HCT116 (cell line): ENCODE data around the gene POLR3G. TPM values are rescaled to one million over a fixed set of nuclear protein-coding genes. Genes with fewer than 3 reads are reported as not detected.
A peak's percentile ranks its signal among the peaks of the same experiment; 100 is the strongest.

Source experiments
- ATAC-seq: fragments of 200-7000 bp; cut with Tn5 transposase; 2 replicates; pipeline ENCODE4 v1.9.1; 2020; ENCODE audit warnings: mild to moderate bottlenecking, moderate library complexity
- Bru-seq: library from RNA; stranded (reverse); fragments of 400-500 nt; gene quantifications from one replicate; lab custom pipeline; 2021; lab: Mats Ljungman, UMichigan
- BruChase-seq, 2 experiments: library from RNA; stranded (reverse); fragments of 400-500 nt; gene quantifications; one replicate each; lab custom pipeline; 2021; lab: Mats Ljungman, UMichigan
- BruUV-seq: library from RNA; stranded (reverse); fragments of 400-500 nt; replicated peaks from 2 replicates; lab custom pipeline; 2021; lab: Mats Ljungman, UMichigan
- CTCF ChIA-PET: fragments of 300-600 bp; sonication (Branson Sonifier 250); formaldehyde crosslinking; loops from one replicate; lab custom pipeline; 2021; ENCODE audit warnings: antibody characterized with exemption; lab: Charles Lee
- POLR2A ChIA-PET: fragments of 300-600, 350-600 bp; sonication (Branson Sonifier 250); formaldehyde crosslinking; loops from one replicate; lab custom pipeline; 2021; ENCODE audit warnings: antibody characterized with exemption; lab: Charles Lee
- RAD21 ChIA-PET, 2 experiments: fragments of 300-600 bp; sonication (Branson Sonifier 250); formaldehyde crosslinking; loops; one replicate each; lab custom pipeline; 2023; ENCODE audit warnings: low total read pairs in 2 of 2; ENCODE audit not compliant: uncharacterized antibody in 2 of 2, unreplicated experiment in 2 of 2, low non-redundant PET in 1 of 2; lab: Charles Lee
- DNase-seq: peaks from one replicate; pipeline ENCODE4 v3.0.0-alpha.2; 2010; ENCODE audit warnings: low read depth, low spot score
- H2AFZ ChIP-seq: fragments of 200-600 bp; shearing (Covaris generic), sonication (generic); 2 replicates; pipeline ENCODE4 v1.6.1; 2017; ENCODE audit warnings: low read depth, mixed run types, mixed read lengths, antibody characterized with exemption, low read length; ENCODE audit not compliant: poor library complexity, severe bottlenecking
- H3K27ac ChIP-seq: 2 replicates; pipeline ENCODE4 v1.5.1; 2012; ENCODE audit warnings: low read depth, low read length
- H3K27me3 ChIP-seq: fragments of 200-600 bp; sonication (generic); 2 replicates; pipeline ENCODE4 v1.6.1; 2016; ENCODE audit warnings: mixed run types, low read length, mixed read lengths; ENCODE audit not compliant: insufficient read depth
- H3K36me3 ChIP-seq, 2 experiments: fragments of 200-500 bp in 1 of 2; fragments of 200-600 bp in 1 of 2; sonication (Bioruptor generic) in 1 of 2; sonication (generic) in 1 of 2; 2 replicates each; pipeline versions ENCODE4 v1.5.1 to v1.6.1; 2014 to 2016; ENCODE audit warnings: low read length in 2 of 2, inconsistent platforms in 1 of 2, mixed read lengths in 1 of 2, mixed run types in 1 of 2; ENCODE audit not compliant: insufficient read depth in 2 of 2, control insufficient read depth in 1 of 2
- H3K4me1 ChIP-seq, 2 experiments: fragments of 200-600 bp in 1 of 2; sonication (generic) in 1 of 2; 2 replicates each; pipeline versions ENCODE4 v1.5.1 to v1.6.1; 2012 to 2017; ENCODE audit warnings: low read length in 2 of 2, inconsistent platforms in 1 of 2, mild to moderate bottlenecking in 1 of 2, mixed read lengths in 1 of 2, mixed run types in 1 of 2, moderate library complexity in 1 of 2; ENCODE audit not compliant: insufficient read depth in 2 of 2, control insufficient read depth in 1 of 2
- H3K4me2 ChIP-seq: fragments of 200-600 bp; sonication (generic); 2 replicates; pipeline ENCODE4 v1.6.1; 2017; ENCODE audit warnings: mixed run types, low read length, mixed read lengths
- H3K4me3 ChIP-seq, 2 experiments: fragments of 200-600 bp in 1 of 2; sonication (generic) in 1 of 2; replicated peaks in 1 of 2; 2 replicates each; pipeline ENCODE4 v1.5.1; 2011 to 2016; ENCODE audit warnings: low read length in 2 of 2, control low read depth in 1 of 2, low read depth in 1 of 2, mild to moderate bottlenecking in 1 of 2, mixed read lengths in 1 of 2, mixed run types in 1 of 2
- H3K79me2 ChIP-seq: fragments of 200-600 bp; sonication (generic); 2 replicates; pipeline ENCODE4 v1.6.1; 2017; ENCODE audit warnings: mild to moderate bottlenecking, mixed run types, low read length, moderate library complexity, mixed read lengths; ENCODE audit not compliant: insufficient read depth
- H3K9ac ChIP-seq: fragments of 200-600 bp; sonication (generic); 2 replicates; pipeline ENCODE4 v1.6.1; 2016; ENCODE audit warnings: low read length, mixed read lengths
- H3K9me2 ChIP-seq: fragments of 200-600 bp; sonication (generic), shearing (Covaris generic); 2 replicates; pipeline ENCODE4 v1.6.1; 2017; ENCODE audit warnings: mixed run types, mild to moderate bottlenecking, moderate library complexity; ENCODE audit not compliant: insufficient read depth
- H3K9me3 ChIP-seq, 2 experiments: fragments of 200-500 bp in 1 of 2; fragments of 200-600 bp in 1 of 2; sonication (Bioruptor generic) in 1 of 2; sonication (generic) in 1 of 2; 2 replicates each; pipeline ENCODE4 v1.6.1; 2014 to 2017; ENCODE audit warnings: low read length in 2 of 2, mixed read lengths in 2 of 2, inconsistent platforms in 1 of 2, low read depth in 1 of 2, mild to moderate bottlenecking in 1 of 2, mixed run types in 1 of 2, moderate library complexity in 1 of 2; ENCODE audit not compliant: control insufficient read depth in 1 of 2, insufficient read depth in 1 of 2
- H4K20me1 ChIP-seq: fragments of 200-600 bp; sonication (generic), shearing (Covaris generic); 2 replicates; pipeline ENCODE4 v1.6.1; 2017; ENCODE audit warnings: mixed run types, mild to moderate bottlenecking, moderate library complexity; ENCODE audit not compliant: insufficient read depth
- CBX3 ChIP-seq: IDR thresholded peaks from 2 replicates; pipeline ENCODE4 v1.6.1; 2012; ENCODE audit warnings: low read depth
- CEBPB ChIP-seq: IDR thresholded peaks from 2 replicates; pipeline ENCODE4 v1.6.1; 2012; ENCODE audit warnings: low read depth
- EGR1 ChIP-seq: IDR thresholded peaks from 2 replicates; pipeline ENCODE4 v1.6.1; 2012; ENCODE audit warnings: low read depth
- ELF1 ChIP-seq: IDR thresholded peaks from 2 replicates; pipeline ENCODE4 v1.6.1; 2012; ENCODE audit warnings: low read depth, borderline replicate concordance
- EZH2phosphoT487 ChIP-seq: fragments of 200-600 bp; IDR thresholded peaks from 2 replicates; pipeline ENCODE4 v1.6.1; 2018; ENCODE audit warnings: antibody characterized with exemption, borderline replicate concordance
- FOSL1 ChIP-seq: IDR thresholded peaks from 2 replicates; pipeline ENCODE4 v1.6.1; 2012; ENCODE audit warnings: low read depth
- JUND ChIP-seq: IDR thresholded peaks from 2 replicates; pipeline ENCODE4 v1.6.1; 2012
- MAX ChIP-seq: IDR thresholded peaks from 2 replicates; pipeline ENCODE4 v1.6.1; 2012
- POLR2AphosphoS5 ChIP-seq: IDR thresholded peaks from 2 replicates; pipeline ENCODE4 v1.6.1; 2011; ENCODE audit warnings: mild to moderate bottlenecking, low read depth, low read length, moderate library complexity
- RAD21 ChIP-seq: IDR thresholded peaks from 2 replicates; pipeline ENCODE4 v1.6.1; 2012; ENCODE audit warnings: low read depth, mild to moderate bottlenecking
- REST ChIP-seq: IDR thresholded peaks from 2 replicates; pipeline ENCODE4 v1.6.1; 2012; ENCODE audit warnings: low read depth
- SP1 ChIP-seq: IDR thresholded peaks from 2 replicates; pipeline ENCODE4 v1.6.1; 2012; ENCODE audit warnings: low read depth
- SRF ChIP-seq: IDR thresholded peaks from 2 replicates; pipeline ENCODE4 v1.6.1; 2012; ENCODE audit warnings: low read depth
- TCF7L2 ChIP-seq: IDR thresholded peaks from 2 replicates; pipeline ENCODE4 v1.7.0; 2011; ENCODE audit warnings: borderline replicate concordance, inconsistent platforms; ENCODE audit not compliant: insufficient read depth, insufficient read length; ENCODE audit errors: extremely low read depth
- YY1 ChIP-seq: IDR thresholded peaks from 2 replicates; pipeline ENCODE4 v1.6.1; 2011; ENCODE audit warnings: low read length, low read depth, moderate library complexity, mild to moderate bottlenecking; ENCODE audit not compliant: insufficient replicate concordance; ENCODE audit errors: extremely low read depth
- ZFX ChIP-seq: fragments of 450-650 bp; IDR thresholded peaks from 2 replicates; pipeline ENCODE4 v1.6.1; 2017
- intact Hi-C: fragments of 100-400 bp; cut with micrococcal nuclease; formaldehyde crosslinking; loops from 2 replicates; pipeline ENCODE4 v1.10.0; 2022
- long read RNA-seq: library from polyadenylated mRNA; unstranded; transcript quantifications from one replicate; pipeline ENCODE4 v2.0.0, GENCODE V29; 2021; ENCODE audit not compliant: unreplicated experiment
- polyA plus RNA-seq: library from polyadenylated mRNA; unstranded; fragments of >200 nt; gene quantifications from 2 replicates; pipeline ENCODE4 v1.2.1, GENCODE V29; 2012; ENCODE audit warnings: missing spikeins
- total RNA-seq: library from RNA; stranded (reverse); gene quantifications from one replicate; pipeline ENCODE4 v1.2.1, GENCODE V29; 2021; ENCODE audit not compliant: unreplicated experiment
- TF ChIP-seq, protein P1 (sequence below), 3 experiments: fragments of 200-600 bp in 1 of 3; sonication (generic) in 1 of 3; IDR thresholded peaks in 2 of 3; conservative IDR thresholded peaks in 1 of 3; 2 replicates each; pipeline ENCODE4 v1.5.1; 2012 to 2017; ENCODE audit warnings: low read depth in 2 of 3, low read length in 2 of 3, antibody characterized with exemption in 1 of 3, borderline replicate concordance in 1 of 3, control low read depth in 1 of 3, mild to moderate bottlenecking in 1 of 3, mixed read lengths in 1 of 3, mixed run types in 1 of 3, moderate library complexity in 1 of 3; ENCODE audit not compliant: insufficient read depth in 1 of 3

POLR3G gene
- total RNA-seq, result 44.8 TPM
- 14.1 and 20.3 TPM in 2 replicates for polyA plus RNA-seq
- Bru-seq, nascent RNA, result percentile 79 among the genes with signal in this experiment
- percentile 89 among the genes with signal in this experiment for BruChase-seq, experiment 1, labeled RNA remaining after a 6-hour chase
- BruChase-seq, experiment 2, labeled RNA remaining after a 2-hour chase, result percentile 86 among the genes with signal in this experiment
- long read RNA-seq, transcript POLR3G-204 (8 exons, 3,251 nt), result minor isoform, 13 of 58 reads
- long read RNA-seq, transcript POLR3G-201 (8 exons, 3,285 nt), result major isoform, 17 of 58 reads
- long read RNA-seq, partial matches to known transcripts, result 7 of 58 reads
- long read RNA-seq, other reads (novel, unspliced or antisense), result 19 of 58 reads

- H3K36me3 ChIP-seq, result 0 out of 4 replicates have a peak, but pooled peaks cover 0 to 2% of the 10 kb centered on the region in 2 experiments
- no peaks in the 10 kb centered on the region for H3K9me2 ChIP-seq
- peak within 1 kb of the TSS; percentile 96 for H3K27ac ChIP-seq
- BruUV-seq, result no TSS peak
- H3K79me2 ChIP-seq, result peaks cover 67% of the 10 kb centered on the region
- peak within 1 kb of the TSS; percentile 91 for H2AFZ ChIP-seq
- peak within 1 kb of the TSS; percentile 85 for H3K4me3 ChIP-seq
- CTCF ChIA-PET, result interaction anchor here (1.6 kb wide), 1 partner anchor 131 kb away, joined by 4 read pairs; no protein-coding TSS in a partner anchor
- H4K20me1 ChIP-seq, result no peaks in the 10 kb centered on the region
- peak; percentile 87 for DNase-seq
- ATAC-seq, result peak; percentile 83
- peak within 1 kb of the TSS; percentile 82 for H3K9ac ChIP-seq
- H3K4me1 ChIP-seq, result peaks cover 6 to 31% of the 10 kb centered on the region in 2 experiments; a peak in 3 of 4 replicates
- POLR2A ChIA-PET, result interaction anchor here (0.8 to 1.4 kb wide), 5 partner anchors 10 to 65 kb away, joined by 4 to 7 read pairs (median 5); partner anchors contain the start of gene CETN3
- H3K9me3 ChIP-seq, result no peaks in the 10 kb centered on the region
- H3K4me2 ChIP-seq, result peak within 1 kb of the TSS; percentile 84
- RAD21 ChIA-PET, result no interaction called here
- no peaks in the 10 kb centered on the region for H3K27me3 ChIP-seq
- intact Hi-C loops, result loop anchor here (5.0 kb wide), 1 partner anchor 53 kb away; the partner anchor contains the start of gene LYSMD3
- TF ChIP-seq CEBPB, result no peak; the same call in 1 of the 2 replicates
- peak; percentile 97 for TF ChIP-seq POLR2AphosphoS5
- TF ChIP-seq ZFX, result peak; percentile 61; the same call in 1 of the 2 replicates
- peak; percentile 97 for TF ChIP-seq MAX
- TF ChIP-seq RAD21, result no peak
- no peak for TF ChIP-seq TCF7L2
- peak; percentile 99 for TF ChIP-seq CBX3
- TF ChIP-seq YY1, result peak; percentile 78
- TF ChIP-seq EGR1, result peak; percentile 94
- 0 out of 2 replicates have a peak, but pooled peaks have one; percentile 20 for TF ChIP-seq FOSL1
- peak; percentile 33; the same call in 1 of the 2 replicates for TF ChIP-seq SRF
- no peak for TF ChIP-seq REST
- no peak for TF ChIP-seq EZH2phosphoT487
- TF ChIP-seq, protein P1, sequence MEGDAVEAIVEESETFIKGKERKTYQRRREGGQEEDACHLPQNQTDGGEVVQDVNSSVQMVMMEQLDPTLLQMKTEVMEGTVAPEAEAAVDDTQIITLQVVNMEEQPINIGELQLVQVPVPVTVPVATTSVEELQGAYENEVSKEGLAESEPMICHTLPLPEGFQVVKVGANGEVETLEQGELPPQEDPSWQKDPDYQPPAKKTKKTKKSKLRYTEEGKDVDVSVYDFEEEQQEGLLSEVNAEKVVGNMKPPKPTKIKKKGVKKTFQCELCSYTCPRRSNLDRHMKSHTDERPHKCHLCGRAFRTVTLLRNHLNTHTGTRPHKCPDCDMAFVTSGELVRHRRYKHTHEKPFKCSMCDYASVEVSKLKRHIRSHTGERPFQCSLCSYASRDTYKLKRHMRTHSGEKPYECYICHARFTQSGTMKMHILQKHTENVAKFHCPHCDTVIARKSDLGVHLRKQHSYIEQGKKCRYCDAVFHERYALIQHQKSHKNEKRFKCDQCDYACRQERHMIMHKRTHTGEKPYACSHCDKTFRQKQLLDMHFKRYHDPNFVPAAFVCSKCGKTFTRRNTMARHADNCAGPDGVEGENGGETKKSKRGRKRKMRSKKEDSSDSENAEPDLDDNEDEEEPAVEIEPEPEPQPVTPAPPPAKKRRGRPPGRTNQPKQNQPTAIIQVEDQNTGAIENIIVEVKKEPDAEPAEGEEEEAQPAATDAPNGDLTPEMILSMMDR (IDR thresholded peaks at IDR 0.05 in 2 of 3, conservative IDR thresholded peaks at IDR 0.05 in 1 of 3; ENCODE audit: borderline replicate concordance in 1 of 3, insufficient read depth in 1 of 3, low read depth in 2 of 3, low read length in 2 of 3), result peak in 1 of 3 experiments; percentile 34; a peak in 3 of 6 replicates
- peak; percentile 29; the same call in 1 of the 2 replicates for TF ChIP-seq ELF1
- TF ChIP-seq JUND, result peak; percentile 38; the same call in 1 of the 2 replicates
- TF ChIP-seq SP1, result peak; percentile 93
Measured at GRCh38 chr5:90474235-90475107, at the start of gene POLR3G, which contains the start of gene MBLAC2. POLR3G (plus strand) TSS chr5:90474864; CDS start chr5:90485568, 10,704 bp downstream. MBLAC2 (minus strand) TSS chr5:90474771; CDS start chr5:90474292, 479 bp downstream.
